ENCODE results near the gene NTM.
A peak's percentile ranks its signal among the peaks of the same experiment; 100 is the strongest.

The NTM gene

GRCh38 chr11:132095230-132096131 is 725.1 kb downstream of the NTM start:
- no peak overlapping the region for H2AK5ac ChIP-seq (ENCODE audit: low read length, severe bottlenecking)

GRCh38 chr11:132096132-132096825 is 725.9 kb downstream of the NTM start:
- Histone ChIP-seq H2BK15ac (ENCODE audit: low read depth, poor library complexity, severe bottlenecking) (no peak overlapping the region), H2BK5ac (ENCODE audit: low read depth, low read length, poor library complexity, severe bottlenecking) (no peak overlapping the region), H3K27me3 (ENCODE audit: control insufficient read depth in 1 of 2, insufficient read depth in 1 of 2, low read length in 2 of 2) (no peaks in the 10 kb centered on the region), H3K18ac (ENCODE audit: low read depth in 1 of 2, low read length in 2 of 2) (no peak overlapping the region), H3K4ac (ENCODE audit: low read depth in 1 of 2, low read length in 2 of 2) (no peak overlapping the region), H2BK12ac (ENCODE audit: low read length in 2 of 2) (no peak overlapping the region), H3K36me3 (ENCODE audit: control insufficient read depth in 1 of 2, insufficient read depth in 2 of 2, low read depth in 1 of 2, low read length in 2 of 2) (peaks cover 0 to 6% of the 10 kb centered on the region in 2 experiments), H2AK5ac (ENCODE audit: low read length, severe bottlenecking) (no peak overlapping the region), H3K4me1 (ENCODE audit: control insufficient read depth, insufficient read depth, low read depth, low read length) (peaks cover 8% of the 10 kb centered on the region), H4K91ac (ENCODE audit: low read length) (no peak overlapping the region), H3K79me1 (replicated peaks; ENCODE audit: low read length, poor library complexity, severe bottlenecking) (peaks cover 44% of the 10 kb centered on the region), H3K9me3 (ENCODE audit: control insufficient read depth, low read length) (no peaks in the 10 kb centered on the region), H3K4me3 (ENCODE audit: insufficient read depth in 1 of 2, low read depth in 1 of 2, low read length in 2 of 2) (no peak overlapping the region), H3K9ac (ENCODE audit: low read length) (no peak overlapping the region), H3K14ac (ENCODE audit: low read length in 2 of 2) (no peak overlapping the region), H3K23ac (ENCODE audit: low read length in 2 of 2) (no peak overlapping the region), H2AFZ (ENCODE audit: low read depth, low read length) (no peak overlapping the region), H3K4me2 (ENCODE audit: low read length, poor library complexity, severe bottlenecking) (no peak overlapping the region), H3K27ac (ENCODE audit: low read length, poor library complexity, severe bottlenecking) (no peak overlapping the region), H4K8ac (ENCODE audit: low read length) (no peak overlapping the region), H2BK120ac (ENCODE audit: low read depth, low read length) (no peak overlapping the region)
- no peak for DNase-seq
- WGBS: 83% methylated on average over 11 of the region's 11 CpGs

More at GRCh38 chr11:132095230-132096131, 725.1 kb downstream of the NTM start:
- peaks cover 42% of the 10 kb centered on the region for H3K79me1 ChIP-seq (replicated peaks; ENCODE audit: low read length, poor library complexity, severe bottlenecking)
- no peak overlapping the region for H2BK15ac ChIP-seq (ENCODE audit: low read depth, poor library complexity, severe bottlenecking)
- peaks cover 0 to 6% of the 10 kb centered on the region in 2 experiments for H3K36me3 ChIP-seq (ENCODE audit: control insufficient read depth in 1 of 2, insufficient read depth in 2 of 2, low read depth in 1 of 2, low read length in 2 of 2)
- H3K27me3 ChIP-seq (ENCODE audit: control insufficient read depth in 1 of 2, insufficient read depth in 1 of 2, low read length in 2 of 2): no peaks in the 10 kb centered on the region
- H2BK5ac ChIP-seq (ENCODE audit: low read depth, low read length, poor library complexity, severe bottlenecking): no peak overlapping the region
- no peaks in the 10 kb centered on the region for H3K9me3 ChIP-seq (ENCODE audit: control insufficient read depth, low read length)
- H3K18ac ChIP-seq (ENCODE audit: low read depth in 1 of 2, low read length in 2 of 2): no peak overlapping the region
- H2BK120ac ChIP-seq (ENCODE audit: low read depth, low read length): no peak overlapping the region
- no peak overlapping the region for H3K9ac ChIP-seq (ENCODE audit: low read length)
- no peak for DNase-seq
- no peak overlapping the region for H3K23ac ChIP-seq (ENCODE audit: low read length in 2 of 2)
- no peak overlapping the region for H3K4me2 ChIP-seq (ENCODE audit: low read length, poor library complexity, severe bottlenecking)
- H4K91ac ChIP-seq (ENCODE audit: low read length): peak overlapping the region; percentile 46
- H3K4me3 ChIP-seq (ENCODE audit: insufficient read depth in 1 of 2, low read depth in 1 of 2, low read length in 2 of 2): no peak overlapping the region
- peaks cover 6% of the 10 kb centered on the region for H3K4me1 ChIP-seq (ENCODE audit: control insufficient read depth, insufficient read depth, low read depth, low read length)
- no peak overlapping the region for H4K8ac ChIP-seq (ENCODE audit: low read length)
- H3K4ac ChIP-seq (ENCODE audit: low read depth in 1 of 2, low read length in 2 of 2): no peak overlapping the region
- H2BK12ac ChIP-seq (ENCODE audit: low read length in 2 of 2): no peak overlapping the region
- H2AFZ ChIP-seq (ENCODE audit: low read depth, low read length): no peak overlapping the region
- H3K27ac ChIP-seq (ENCODE audit: low read length, poor library complexity, severe bottlenecking): no peak overlapping the region
- no peak overlapping the region for H3K14ac ChIP-seq (ENCODE audit: low read length in 2 of 2)
- WGBS: 80% methylated on average over 13 of the region's 13 CpGs

GRCh38 chr11:132099692-132100091 is 729.3 kb downstream of the NTM start:
- Histone ChIP-seq H3K9me3 (ENCODE audit: control insufficient read depth, low read length) (no peaks in the 10 kb centered on the region), H3K9ac (ENCODE audit: low read length) (no peak overlapping the region), H2AK5ac (ENCODE audit: low read length, severe bottlenecking) (no peak overlapping the region), H3K23ac (ENCODE audit: low read length in 2 of 2) (no peak overlapping the region), H2BK12ac (ENCODE audit: low read length in 2 of 2) (no peak overlapping the region), H3K4me3 (ENCODE audit: insufficient read depth in 1 of 2, low read depth in 1 of 2, low read length in 2 of 2) (no peak overlapping the region), H3K18ac (ENCODE audit: low read depth in 1 of 2, low read length in 2 of 2) (no peak overlapping the region), H3K14ac (ENCODE audit: low read length in 2 of 2) (no peak overlapping the region), H2BK120ac (ENCODE audit: low read depth, low read length) (no peak overlapping the region), H3K4me1 (ENCODE audit: control insufficient read depth, insufficient read depth, low read depth, low read length) (peaks cover 14% of the 10 kb centered on the region), H2AFZ (ENCODE audit: low read depth, low read length) (no peak overlapping the region), H4K91ac (ENCODE audit: low read length) (no peak overlapping the region), H4K8ac (ENCODE audit: low read length) (no peak overlapping the region), H3K4me2 (ENCODE audit: low read length, poor library complexity, severe bottlenecking) (no peak overlapping the region), H2BK5ac (ENCODE audit: low read depth, low read length, poor library complexity, severe bottlenecking) (no peak overlapping the region), H3K36me3 (ENCODE audit: control insufficient read depth in 1 of 2, insufficient read depth in 2 of 2, low read depth in 1 of 2, low read length in 2 of 2) (peaks cover 0 to 3% of the 10 kb centered on the region in 2 experiments), H3K27me3 (ENCODE audit: control insufficient read depth in 1 of 2, insufficient read depth in 1 of 2, low read length in 2 of 2) (no peaks in the 10 kb centered on the region), H3K79me1 (replicated peaks; ENCODE audit: low read length, poor library complexity, severe bottlenecking) (peaks cover 41% of the 10 kb centered on the region), H2BK15ac (ENCODE audit: low read depth, poor library complexity, severe bottlenecking) (no peak overlapping the region), H3K4ac (ENCODE audit: low read depth in 1 of 2, low read length in 2 of 2) (no peak overlapping the region), H3K27ac (ENCODE audit: low read length, poor library complexity, severe bottlenecking) (no peak overlapping the region)
- WGBS: 70% methylated on average over 4 of the region's 4 CpGs
- no peak for DNase-seq

- H3K79me1 ChIP-seq (replicated peaks; ENCODE audit: low read length, poor library complexity, severe bottlenecking): peaks cover 38% of the 10 kb centered on the region
- H2BK120ac ChIP-seq (ENCODE audit: low read depth, low read length): no peak overlapping the region
- peaks cover 0 to 3% of the 10 kb centered on the region in 2 experiments for H3K36me3 ChIP-seq (ENCODE audit: control insufficient read depth in 1 of 2, insufficient read depth in 2 of 2, low read depth in 1 of 2, low read length in 2 of 2)
- H3K4me3 ChIP-seq (ENCODE audit: insufficient read depth in 1 of 2, low read depth in 1 of 2, low read length in 2 of 2): no peak overlapping the region
- H3K9ac ChIP-seq (ENCODE audit: low read length): no peak overlapping the region
- 100% methylated on average over 2 of the region's 5 CpGs for WGBS
- H4K91ac ChIP-seq (ENCODE audit: low read length): no peak overlapping the region
- no peaks in the 10 kb centered on the region for H3K27me3 ChIP-seq (ENCODE audit: control insufficient read depth in 1 of 2, insufficient read depth in 1 of 2, low read length in 2 of 2)
- H3K27ac ChIP-seq (ENCODE audit: low read length, poor library complexity, severe bottlenecking): no peak overlapping the region
- DNase-seq: no peak
- no peak overlapping the region for H3K4ac ChIP-seq (ENCODE audit: low read depth in 1 of 2, low read length in 2 of 2)
- H2AK5ac ChIP-seq (ENCODE audit: low read length, severe bottlenecking): peak overlapping the region; percentile 20
- no peaks in the 10 kb centered on the region for H3K9me3 ChIP-seq (ENCODE audit: control insufficient read depth, low read length)
- no peak overlapping the region for H3K18ac ChIP-seq (ENCODE audit: low read depth in 1 of 2, low read length in 2 of 2)
- no peak overlapping the region for H3K23ac ChIP-seq (ENCODE audit: low read length in 2 of 2)
- H2AFZ ChIP-seq (ENCODE audit: low read depth, low read length): no peak overlapping the region
- no peak overlapping the region for H4K8ac ChIP-seq (ENCODE audit: low read length)
- no peak overlapping the region for H3K14ac ChIP-seq (ENCODE audit: low read length in 2 of 2)
- no peak overlapping the region for H3K4me2 ChIP-seq (ENCODE audit: low read length, poor library complexity, severe bottlenecking)
- peaks cover 15% of the 10 kb centered on the region for H3K4me1 ChIP-seq (ENCODE audit: control insufficient read depth, insufficient read depth, low read depth, low read length)
- no peak overlapping the region for H2BK12ac ChIP-seq (ENCODE audit: low read length in 2 of 2)
- no peak overlapping the region for H2BK15ac ChIP-seq (ENCODE audit: low read depth, poor library complexity, severe bottlenecking)
- H2BK5ac ChIP-seq (ENCODE audit: low read depth, low read length, poor library complexity, severe bottlenecking): no peak overlapping the region
Observed at GRCh38 chr11:132100583-132100982, 730.2 kb downstream of the NTM start.

Data from mesenchymal stem cell (in vitro differentiated cells and primary cell).